SK-N-MC (cell line): ENCODE data around the gene PSMA4.
A peak's percentile ranks its signal among the peaks of the same experiment; 100 is the strongest.

Experiments
- DNase-seq: peaks from one replicate; pipeline ENCODE4 v3.0.0-alpha.2; 2011; ENCODE audit warnings: low read depth, low spot score
- H3K27ac ChIP-seq: fragments of 200-600 bp; sonication (generic); 2 replicates; pipeline ENCODE4 v1.5.1; 2016; ENCODE audit warnings: mixed run types
- H3K36me3 ChIP-seq: fragments of 200-600 bp; sonication (generic); 2 replicates; pipeline ENCODE4 v1.6.1; 2017; ENCODE audit warnings: antibody characterized with exemption, low read length, mixed read lengths; ENCODE audit not compliant: insufficient read depth
- H3K4me3 ChIP-seq: fragments of 200-600 bp; sonication (generic); 2 replicates; pipeline ENCODE4 v1.5.1; 2016
- H3K9ac ChIP-seq: fragments of 200-600 bp; sonication (generic); 2 replicates; pipeline ENCODE4 v1.8.0; 2017; ENCODE audit warnings: mixed run types, mixed read lengths; ENCODE audit not compliant: insufficient read length
- H3K9me3 ChIP-seq: fragments of 200-600 bp; sonication (generic); 2 replicates; pipeline ENCODE4 v1.6.1; 2017; ENCODE audit warnings: low read depth, mild to moderate bottlenecking, antibody characterized with exemption, low read length, moderate library complexity, mixed read lengths
- EZH2 ChIP-seq: fragments of 200-600 bp; sonication (generic); IDR thresholded peaks from one replicate; pipeline ENCODE4 v1.6.1; 2017; ENCODE audit warnings: antibody characterized with exemption
- FOXP2 ChIP-seq: optimal IDR thresholded peaks from 2 replicates; pipeline ENCODE3; 2011; ENCODE audit warnings: mild to moderate bottlenecking, moderate library complexity; ENCODE audit not compliant: insufficient read depth; ENCODE audit errors: extremely low read length, control extremely low read depth
- POLR2AphosphoS5 ChIP-seq: IDR thresholded peaks from 2 replicates; pipeline ENCODE4 v1.6.1; 2012; ENCODE audit warnings: mild to moderate bottlenecking, low read depth, low read length, borderline replicate concordance

Gene PSMA4

DNA sequence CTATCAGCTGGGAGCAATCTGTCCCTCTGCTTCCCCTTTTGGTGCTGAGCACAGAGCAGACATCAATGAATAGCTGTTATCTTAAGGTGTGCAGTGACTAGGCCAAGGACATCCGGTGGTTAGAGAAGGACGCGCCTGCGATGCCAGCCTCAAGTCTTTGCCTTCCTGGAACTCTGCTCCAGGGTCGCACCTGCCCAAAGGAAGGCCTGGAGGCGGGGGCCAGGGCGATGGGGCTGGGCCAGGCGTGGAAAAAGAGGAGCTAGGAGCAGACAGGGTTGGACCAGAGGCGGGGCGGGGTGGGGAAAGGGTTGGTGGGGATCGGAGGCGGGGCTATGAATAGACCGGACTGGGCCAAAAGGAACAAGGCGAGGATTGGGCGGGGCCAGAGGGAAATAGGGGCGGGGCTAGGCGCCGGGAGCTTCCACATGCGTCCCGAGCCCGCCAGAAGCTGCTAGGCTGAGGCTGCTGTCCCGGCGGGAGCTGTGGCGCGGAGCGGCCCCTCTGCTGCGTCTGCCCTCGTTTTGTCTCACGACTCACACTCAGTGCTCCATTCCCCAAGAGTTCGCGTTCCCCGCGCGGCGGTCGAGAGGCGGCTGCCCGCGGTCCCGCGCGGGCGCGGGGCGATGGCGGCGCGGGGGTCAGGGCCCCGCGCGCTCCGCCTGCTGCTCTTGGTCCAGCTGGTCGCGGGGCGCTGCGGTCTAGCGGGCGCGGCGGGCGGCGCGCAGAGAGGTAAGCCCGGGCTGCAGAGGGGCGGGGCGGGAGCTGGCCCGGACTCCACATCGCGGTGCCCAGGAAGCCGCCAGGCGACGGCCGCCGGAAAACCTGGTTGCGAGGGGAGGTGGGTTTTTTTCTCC lies 25.1 kb downstream of the PSMA4 start, which contains the start of gene CHRNA5:
Gene CHRNA5, plus strand, starts transcription at position 424 of the 854 bp plus-strand sequence. Its CDS starts 200 bp downstream, at position 624.
- peak; percentile 26 for DNase-seq
- no peak within 1 kb of the TSS for H3K27ac ChIP-seq

GRCh38 chr15:78565951-78566774 lies 25.9 kb downstream of the PSMA4 start:
- DNase-seq, result no peak
- no peak for TF ChIP-seq POLR2AphosphoS5
- TF ChIP-seq EZH2, result no peak
- TF ChIP-seq FOXP2, result no peak
- H3K27ac ChIP-seq, result no peak overlapping the region

More for the DNA sequence above, 25.1 kb downstream of the PSMA4 start, which contains the start of gene CHRNA5:
- Histone ChIP-seq H3K4me3 (peak within 1 kb of the TSS; percentile 89), H3K9ac (peak within 1 kb of the TSS; percentile 71), H3K36me3 (no peaks in the 10 kb centered on the region), H3K9me3 (no peaks in the 10 kb centered on the region)
- TF ChIP-seq EZH2 (no peak), POLR2AphosphoS5 (peak; percentile 94)

GRCh38 chr15:78567531-78567930 lies 27.3 kb downstream of the PSMA4 start:
- DNase-seq, result no peak
- Histone ChIP-seq H3K4me3 (peak overlapping the region; percentile 51), H3K36me3 (no peaks in the 10 kb centered on the region), H3K27ac (no peak overlapping the region), H3K9me3 (no peaks in the 10 kb centered on the region), H3K9ac (peak overlapping the region; percentile 2)
- TF ChIP-seq POLR2AphosphoS5 (no peak), EZH2 (no peak), FOXP2 (no peak)

More at GRCh38 chr15:78565951-78566774, 25.9 kb downstream of the PSMA4 start:
- peak overlapping the region; percentile 71 for H3K9ac ChIP-seq
- peak overlapping the region; percentile 89 for H3K4me3 ChIP-seq
- no peaks in the 10 kb centered on the region for H3K36me3 ChIP-seq
- no peaks in the 10 kb centered on the region for H3K9me3 ChIP-seq

DNA sequence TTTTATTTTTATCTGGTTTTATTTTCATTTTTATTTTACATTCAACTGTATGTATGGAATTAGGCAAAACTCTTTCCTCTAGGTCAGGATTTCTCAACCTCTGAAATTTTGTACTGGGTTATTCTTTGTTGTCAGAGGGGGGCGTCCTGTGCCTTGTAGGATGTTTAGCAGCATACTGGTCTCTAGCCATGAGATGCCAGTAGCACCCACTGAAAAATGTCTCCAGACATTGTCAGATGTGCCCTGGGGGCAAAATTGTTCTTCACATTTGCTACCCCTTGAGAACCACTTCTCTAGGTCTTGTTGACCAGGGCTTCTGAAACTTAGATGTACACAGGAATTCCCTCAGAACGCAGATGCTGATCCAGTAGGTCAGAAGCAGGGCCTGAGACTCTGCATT lies 30.5 kb downstream of the PSMA4 start:
- Histone ChIP-seq H3K27ac (no peak overlapping the region), H3K9me3 (no peaks in the 10 kb centered on the region), H3K9ac (no peak overlapping the region), H3K36me3 (no peaks in the 10 kb centered on the region), H3K4me3 (no peak overlapping the region)
- DNase-seq, result no peak
- no peak for TF ChIP-seq EZH2
- no peak for TF ChIP-seq FOXP2
- TF ChIP-seq POLR2AphosphoS5, result no peak

- TF ChIP-seq POLR2AphosphoS5, result no peak
- no peak for TF ChIP-seq EZH2
- no peak for TF ChIP-seq FOXP2
- Histone ChIP-seq H3K36me3 (no peaks in the 10 kb centered on the region), H3K27ac (peak overlapping the region; percentile 72), H3K9me3 (no peaks in the 10 kb centered on the region), H3K9ac (peak overlapping the region; percentile 7), H3K4me3 (no peak overlapping the region)
- no peak for DNase-seq
These were observed 31.1 kb downstream of the PSMA4 start for GRCh38 chr15:78571382-78571781.

DNA sequence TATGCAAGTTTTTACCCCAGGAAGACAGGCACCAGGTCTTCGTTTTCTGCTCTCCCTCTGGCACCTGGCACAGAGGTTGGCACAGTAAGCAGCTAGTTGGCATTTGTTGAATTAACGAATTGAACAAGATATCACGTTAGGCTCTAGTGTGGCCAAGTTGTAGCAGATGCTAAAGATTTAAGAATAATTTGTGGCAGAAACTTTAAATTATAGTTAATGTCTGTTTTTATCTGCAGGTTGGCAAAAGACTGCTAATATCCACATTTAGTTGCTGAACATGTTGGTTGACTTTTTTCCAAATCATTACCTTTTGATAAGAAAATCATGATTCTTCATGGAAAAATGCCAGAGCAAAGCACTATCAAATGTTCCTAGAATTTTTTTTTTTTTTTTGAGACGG lies 33.2 kb downstream of the PSMA4 start:
- H3K9me3 ChIP-seq, result no peaks in the 10 kb centered on the region
- TF ChIP-seq EZH2 (no peak), FOXP2 (no peak), POLR2AphosphoS5 (no peak)
- H3K4me3 ChIP-seq, result no peak overlapping the region
- no peak for DNase-seq
- H3K9ac ChIP-seq, result no peak overlapping the region
- no peak overlapping the region for H3K27ac ChIP-seq
- H3K36me3 ChIP-seq, result no peaks in the 10 kb centered on the region

GRCh38 chr15:78574944-78575343 lies 34.7 kb downstream of the PSMA4 start:
- no peaks in the 10 kb centered on the region for H3K9me3 ChIP-seq
- no peak for DNase-seq
- no peaks in the 10 kb centered on the region for H3K36me3 ChIP-seq
- H3K4me3 ChIP-seq, result no peak overlapping the region
- no peak overlapping the region for H3K9ac ChIP-seq
- no peak for TF ChIP-seq POLR2AphosphoS5
- TF ChIP-seq EZH2, result no peak
- TF ChIP-seq FOXP2, result no peak
- H3K27ac ChIP-seq, result no peak overlapping the region

- no peak overlapping the region for H3K9ac ChIP-seq
- TF ChIP-seq POLR2AphosphoS5 (no peak), FOXP2 (no peak), EZH2 (no peak)
- no peak for DNase-seq
- H3K4me3 ChIP-seq, result no peak overlapping the region
- no peaks in the 10 kb centered on the region for H3K9me3 ChIP-seq
- peaks cover 4% of the 10 kb centered on the region; the same call in 1 of the 2 replicates for H3K36me3 ChIP-seq
- no peak overlapping the region for H3K27ac ChIP-seq
These were observed 57.3 kb downstream of the PSMA4 start for GRCh38 chr15:78597583-78597982.
